ENCODE results near the gene COX5A.
A peak's percentile ranks its signal among the peaks of the same experiment; 100 is the strongest.

Gene COX5A

GRCh38 chr15:74937590-74938371 lies at the start of gene COX5A:
Gene COX5A (minus strand): TSS chr15:74938073. CDS start chr15:74938014, 59 bp downstream.
- in situ Hi-C loops (cut with HindIII; ENCODE audit: low pct_unique_long_range_greater_than_20kb, low sequenced_read_pairs), result no loop called here
- peak; percentile 49 to 98 for DNase-seq (ENCODE audit: low read depth in 1 of 2, low spot score in 1 of 2)

GRCh38 chr15:74983725-74984231 lies 45.9 kb upstream of the COX5A start:
- DNase-seq (ENCODE audit: low read depth in 1 of 2, low spot score in 1 of 2), result no peak
- in situ Hi-C loops (cut with HindIII; ENCODE audit: low pct_unique_long_range_greater_than_20kb, low sequenced_read_pairs), result no loop called here
- no peak for TF ChIP-seq JUND (IDR thresholded peaks at IDR 0.05; ENCODE audit: low read depth)

More at GRCh38 chr15:74937590-74938371, at the start of gene COX5A:
- TF ChIP-seq JUND (IDR thresholded peaks at IDR 0.05; ENCODE audit: low read depth), result no peak

- TF ChIP-seq JUND (IDR thresholded peaks at IDR 0.05; ENCODE audit: low read depth), result no peak
- DNase-seq (ENCODE audit: low read depth in 1 of 2, low spot score in 1 of 2), result no peak
- in situ Hi-C loops (cut with HindIII; ENCODE audit: low pct_unique_long_range_greater_than_20kb, low sequenced_read_pairs), result no loop called here
These were observed 44.3 kb upstream of the COX5A start for GRCh38 chr15:74982183-74982582.

- in situ Hi-C loops (cut with HindIII; ENCODE audit: low pct_unique_long_range_greater_than_20kb, low sequenced_read_pairs), result no loop called here
- DNase-seq (ENCODE audit: low read depth in 1 of 2, low spot score in 1 of 2), result no peak
- no peak for TF ChIP-seq JUND (IDR thresholded peaks at IDR 0.05; ENCODE audit: low read depth)
These were observed 40.6 kb upstream of the COX5A start for GRCh38 chr15:74978503-74978902.

- no peak for TF ChIP-seq JUND (IDR thresholded peaks at IDR 0.05; ENCODE audit: low read depth)
- in situ Hi-C loops (cut with HindIII; ENCODE audit: low pct_unique_long_range_greater_than_20kb, low sequenced_read_pairs), result no loop called here
- no peak for DNase-seq (ENCODE audit: low read depth in 1 of 2, low spot score in 1 of 2)
These were observed 40.2 kb upstream of the COX5A start for GRCh38 chr15:74978077-74978476.

GRCh38 chr15:74977599-74977998 lies 39.7 kb upstream of the COX5A start:
- no peak for DNase-seq (ENCODE audit: low read depth in 1 of 2, low spot score in 1 of 2)
- TF ChIP-seq JUND (IDR thresholded peaks at IDR 0.05; ENCODE audit: low read depth), result no peak
- in situ Hi-C loops (cut with HindIII; ENCODE audit: low pct_unique_long_range_greater_than_20kb, low sequenced_read_pairs), result no loop called here

GRCh38 chr15:74976159-74976558 lies 38.3 kb upstream of the COX5A start:
- in situ Hi-C loops (cut with HindIII; ENCODE audit: low pct_unique_long_range_greater_than_20kb, low sequenced_read_pairs), result no loop called here
- peak in 1 of 2 experiments; percentile 32 for DNase-seq (ENCODE audit: low read depth in 1 of 2, low spot score in 1 of 2)
- no peak for TF ChIP-seq JUND (IDR thresholded peaks at IDR 0.05; ENCODE audit: low read depth)

GRCh38 chr15:74967670-74968069 lies 29.8 kb upstream of the COX5A start:
- in situ Hi-C loops (cut with HindIII; ENCODE audit: low pct_unique_long_range_greater_than_20kb, low sequenced_read_pairs), result no loop called here
- TF ChIP-seq JUND (IDR thresholded peaks at IDR 0.05; ENCODE audit: low read depth), result no peak
- no peak for DNase-seq (ENCODE audit: low read depth in 1 of 2, low spot score in 1 of 2)

- in situ Hi-C loops (cut with HindIII; ENCODE audit: low pct_unique_long_range_greater_than_20kb, low sequenced_read_pairs), result no loop called here
- no peak for DNase-seq (ENCODE audit: low read depth in 1 of 2, low spot score in 1 of 2)
- no peak for TF ChIP-seq JUND (IDR thresholded peaks at IDR 0.05; ENCODE audit: low read depth)
These were observed 26.9 kb upstream of the COX5A start for GRCh38 chr15:74964794-74965193.

GRCh38 chr15:74963213-74963612 lies 25.3 kb upstream of the COX5A start:
- in situ Hi-C loops (cut with HindIII; ENCODE audit: low pct_unique_long_range_greater_than_20kb, low sequenced_read_pairs), result no loop called here
- no peak for TF ChIP-seq JUND (IDR thresholded peaks at IDR 0.05; ENCODE audit: low read depth)
- no peak for DNase-seq (ENCODE audit: low read depth in 1 of 2, low spot score in 1 of 2)

GRCh38 chr15:74962671-74963070 lies 24.8 kb upstream of the COX5A start:
- no peak for DNase-seq (ENCODE audit: low read depth in 1 of 2, low spot score in 1 of 2)
- no peak for TF ChIP-seq JUND (IDR thresholded peaks at IDR 0.05; ENCODE audit: low read depth)
- in situ Hi-C loops (cut with HindIII; ENCODE audit: low pct_unique_long_range_greater_than_20kb, low sequenced_read_pairs), result no loop called here

GRCh38 chr15:74962219-74962618 lies 24.3 kb upstream of the COX5A start:
- in situ Hi-C loops (cut with HindIII; ENCODE audit: low pct_unique_long_range_greater_than_20kb, low sequenced_read_pairs), result no loop called here
- no peak for DNase-seq (ENCODE audit: low read depth in 1 of 2, low spot score in 1 of 2)
- TF ChIP-seq JUND (IDR thresholded peaks at IDR 0.05; ENCODE audit: low read depth), result no peak

- TF ChIP-seq JUND (IDR thresholded peaks at IDR 0.05; ENCODE audit: low read depth), result no peak
- no peak for DNase-seq (ENCODE audit: low read depth in 1 of 2, low spot score in 1 of 2)
- in situ Hi-C loops (cut with HindIII; ENCODE audit: low pct_unique_long_range_greater_than_20kb, low sequenced_read_pairs), result no loop called here
These were observed 23.7 kb upstream of the COX5A start for GRCh38 chr15:74961616-74962015.

All from T47D (cell line).